ENCODE measurements around the gene CLCN4.

CLCN4 gene

DNA sequence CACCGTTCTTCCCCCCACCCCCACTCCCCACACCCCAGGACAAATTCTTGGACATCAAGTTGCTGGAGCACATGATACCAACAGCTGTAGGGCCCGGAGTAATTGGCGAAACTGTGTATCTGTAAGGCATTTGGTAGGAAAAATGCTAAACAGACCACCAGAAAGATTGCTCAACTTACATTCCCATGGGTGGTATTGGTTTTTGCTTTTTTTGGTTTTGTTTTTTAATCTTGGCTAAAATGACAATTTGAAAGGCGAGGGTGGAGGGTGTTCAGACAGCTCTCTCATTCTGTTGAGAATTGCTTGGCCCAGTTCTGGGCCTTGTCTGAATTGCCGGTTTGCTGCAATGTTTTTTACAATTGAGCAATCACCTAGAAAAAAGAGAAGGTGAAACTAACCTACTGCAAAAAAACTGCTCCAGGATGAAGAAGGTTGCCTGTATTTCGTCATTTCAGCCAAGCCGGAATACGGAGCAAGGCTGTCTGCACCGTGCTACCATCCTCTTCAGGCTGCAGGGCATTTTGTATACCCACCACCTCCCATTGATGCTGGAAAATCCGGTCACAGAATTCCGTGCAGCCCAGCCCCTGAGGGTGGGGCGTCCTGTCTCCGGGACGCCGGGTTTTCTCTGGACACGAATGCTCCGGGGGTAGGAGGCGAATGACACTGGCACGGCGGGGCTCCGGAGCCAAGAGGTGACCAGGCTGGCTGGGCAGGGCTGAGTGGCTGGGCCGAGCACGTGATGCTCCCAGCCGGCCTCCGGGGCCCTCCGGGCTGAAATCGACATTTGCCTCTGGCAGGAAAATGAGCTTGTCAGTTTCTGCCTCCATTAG, at the start of gene CLCN4:
Gene CLCN4 (plus strand): TSS at position 777 of the 833 bp plus-strand sequence. CDS start 28,058 bp downstream, outside the sequence.
- TF ChIP-seq, protein P1, sequence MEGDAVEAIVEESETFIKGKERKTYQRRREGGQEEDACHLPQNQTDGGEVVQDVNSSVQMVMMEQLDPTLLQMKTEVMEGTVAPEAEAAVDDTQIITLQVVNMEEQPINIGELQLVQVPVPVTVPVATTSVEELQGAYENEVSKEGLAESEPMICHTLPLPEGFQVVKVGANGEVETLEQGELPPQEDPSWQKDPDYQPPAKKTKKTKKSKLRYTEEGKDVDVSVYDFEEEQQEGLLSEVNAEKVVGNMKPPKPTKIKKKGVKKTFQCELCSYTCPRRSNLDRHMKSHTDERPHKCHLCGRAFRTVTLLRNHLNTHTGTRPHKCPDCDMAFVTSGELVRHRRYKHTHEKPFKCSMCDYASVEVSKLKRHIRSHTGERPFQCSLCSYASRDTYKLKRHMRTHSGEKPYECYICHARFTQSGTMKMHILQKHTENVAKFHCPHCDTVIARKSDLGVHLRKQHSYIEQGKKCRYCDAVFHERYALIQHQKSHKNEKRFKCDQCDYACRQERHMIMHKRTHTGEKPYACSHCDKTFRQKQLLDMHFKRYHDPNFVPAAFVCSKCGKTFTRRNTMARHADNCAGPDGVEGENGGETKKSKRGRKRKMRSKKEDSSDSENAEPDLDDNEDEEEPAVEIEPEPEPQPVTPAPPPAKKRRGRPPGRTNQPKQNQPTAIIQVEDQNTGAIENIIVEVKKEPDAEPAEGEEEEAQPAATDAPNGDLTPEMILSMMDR (IDR thresholded peaks at IDR 0.05; ENCODE audit: poor library complexity, severe bottlenecking), result no peak
- ATAC-seq (ENCODE audit: low read depth) (no peak), DNase-seq (ENCODE audit: low spot score) (no peak)
- no peaks in the 10 kb centered on the region for H3K9me3 ChIP-seq (ENCODE audit: severe bottlenecking)
- H3K4me1 ChIP-seq (ENCODE audit: insufficient read depth, poor library complexity, severe bottlenecking), result peaks cover 6% of the 10 kb centered on the region
- no peak within 1 kb of the TSS for H3K4me3 ChIP-seq (ENCODE audit: severe bottlenecking)
- H3K36me3 ChIP-seq (ENCODE audit: low read depth), result no peaks in the 10 kb centered on the region
- no peaks in the 10 kb centered on the region for H3K27me3 ChIP-seq (ENCODE audit: insufficient read depth, poor library complexity, severe bottlenecking)
- H3K27ac ChIP-seq (ENCODE audit: poor library complexity, severe bottlenecking), result no peak within 1 kb of the TSS

DNA sequence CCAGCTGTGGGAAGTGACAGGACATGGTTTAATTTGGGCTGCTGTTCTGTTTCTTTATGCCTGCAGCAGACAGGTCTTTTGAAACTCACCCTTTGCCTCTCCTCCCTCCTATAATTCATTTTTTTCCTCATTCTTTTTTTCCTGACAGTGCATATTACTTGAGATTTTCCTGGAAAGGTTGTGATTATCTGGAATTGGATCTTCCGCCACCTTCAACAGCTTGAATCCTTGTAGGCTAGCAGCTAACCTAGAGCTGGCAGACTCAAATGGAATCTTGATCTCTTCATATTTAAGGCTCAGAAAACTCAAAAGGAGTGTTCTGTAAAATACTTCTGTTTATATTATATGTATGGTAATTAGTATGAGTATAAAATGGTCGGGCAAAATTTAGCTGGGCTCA, 49.3 kb upstream of the CLCN4 start:
- ATAC-seq (ENCODE audit: low read depth) (no peak), DNase-seq (ENCODE audit: low spot score) (no peak)
- no peak overlapping the region for H3K4me3 ChIP-seq (ENCODE audit: severe bottlenecking)
- TF ChIP-seq, protein P1 (IDR thresholded peaks at IDR 0.05; ENCODE audit: poor library complexity, severe bottlenecking), result no peak
- no peaks in the 10 kb centered on the region for H3K27me3 ChIP-seq (ENCODE audit: insufficient read depth, poor library complexity, severe bottlenecking)
- H3K27ac ChIP-seq (ENCODE audit: poor library complexity, severe bottlenecking), result no peak overlapping the region
- H3K36me3 ChIP-seq (ENCODE audit: low read depth), result no peaks in the 10 kb centered on the region
- H3K4me1 ChIP-seq (ENCODE audit: insufficient read depth, poor library complexity, severe bottlenecking), result no peaks in the 10 kb centered on the region
- H3K9me3 ChIP-seq (ENCODE audit: severe bottlenecking), result no peaks in the 10 kb centered on the region

DNA sequence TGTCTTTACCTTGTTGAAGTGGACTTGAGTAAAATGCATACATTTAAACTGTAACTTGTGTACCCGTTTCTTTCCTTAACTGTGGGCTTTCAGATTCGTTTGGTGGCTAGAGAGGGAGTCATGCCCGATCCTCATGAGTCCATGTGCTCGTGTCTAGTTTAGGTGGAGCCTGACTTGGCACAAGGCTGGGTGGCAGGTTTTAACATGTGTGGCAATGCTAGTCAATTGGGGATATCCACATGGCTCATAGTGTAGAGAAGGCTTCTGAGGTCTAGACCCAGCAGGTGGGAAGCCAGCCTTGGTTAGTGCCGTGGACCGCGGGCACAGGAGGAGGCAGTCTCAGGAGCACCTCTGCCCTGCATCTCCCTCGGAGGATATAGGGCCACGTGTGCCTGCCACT, 48.5 kb upstream of the CLCN4 start:
- H3K9me3 ChIP-seq (ENCODE audit: severe bottlenecking), result no peaks in the 10 kb centered on the region
- no peaks in the 10 kb centered on the region for H3K36me3 ChIP-seq (ENCODE audit: low read depth)
- no peak overlapping the region for H3K27ac ChIP-seq (ENCODE audit: poor library complexity, severe bottlenecking)
- TF ChIP-seq, protein P1 (IDR thresholded peaks at IDR 0.05; ENCODE audit: poor library complexity, severe bottlenecking), result no peak
- no peaks in the 10 kb centered on the region for H3K27me3 ChIP-seq (ENCODE audit: insufficient read depth, poor library complexity, severe bottlenecking)
- DNase-seq (ENCODE audit: low spot score) (no peak), ATAC-seq (ENCODE audit: low read depth) (no peak)
- H3K4me3 ChIP-seq (ENCODE audit: severe bottlenecking), result no peak overlapping the region
- H3K4me1 ChIP-seq (ENCODE audit: insufficient read depth, poor library complexity, severe bottlenecking), result no peaks in the 10 kb centered on the region

DNA sequence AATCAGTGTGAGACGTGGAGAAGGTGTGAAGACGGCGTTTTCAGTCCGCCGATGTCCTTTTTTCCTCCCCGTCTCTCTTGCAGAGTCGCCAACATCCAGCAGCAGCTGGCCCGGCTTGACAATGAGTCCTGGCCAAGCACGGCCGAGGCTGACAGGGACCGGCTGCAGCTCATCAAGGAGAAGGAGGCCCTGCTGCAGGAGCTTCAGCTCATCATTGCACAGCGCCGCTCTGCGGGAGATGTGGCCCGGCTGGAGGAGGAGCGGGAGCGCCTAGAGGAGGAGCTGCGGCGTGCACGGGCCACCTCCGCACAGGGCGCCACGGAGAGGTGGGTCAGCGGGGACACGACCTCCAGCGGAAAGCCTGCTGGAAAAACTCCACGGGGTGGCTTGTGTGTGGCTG, 47.1 kb upstream of the CLCN4 start:
- TF ChIP-seq, protein P1 (IDR thresholded peaks at IDR 0.05; ENCODE audit: poor library complexity, severe bottlenecking), result no peak
- Histone ChIP-seq H3K4me1 (ENCODE audit: insufficient read depth, poor library complexity, severe bottlenecking) (no peaks in the 10 kb centered on the region), H3K27ac (ENCODE audit: poor library complexity, severe bottlenecking) (no peak overlapping the region), H3K36me3 (ENCODE audit: low read depth) (no peaks in the 10 kb centered on the region), H3K4me3 (ENCODE audit: severe bottlenecking) (no peak overlapping the region), H3K9me3 (ENCODE audit: severe bottlenecking) (no peaks in the 10 kb centered on the region), H3K27me3 (ENCODE audit: insufficient read depth, poor library complexity, severe bottlenecking) (no peaks in the 10 kb centered on the region)
- no peak for ATAC-seq (ENCODE audit: low read depth)
- DNase-seq (ENCODE audit: low spot score), result no peak

DNA sequence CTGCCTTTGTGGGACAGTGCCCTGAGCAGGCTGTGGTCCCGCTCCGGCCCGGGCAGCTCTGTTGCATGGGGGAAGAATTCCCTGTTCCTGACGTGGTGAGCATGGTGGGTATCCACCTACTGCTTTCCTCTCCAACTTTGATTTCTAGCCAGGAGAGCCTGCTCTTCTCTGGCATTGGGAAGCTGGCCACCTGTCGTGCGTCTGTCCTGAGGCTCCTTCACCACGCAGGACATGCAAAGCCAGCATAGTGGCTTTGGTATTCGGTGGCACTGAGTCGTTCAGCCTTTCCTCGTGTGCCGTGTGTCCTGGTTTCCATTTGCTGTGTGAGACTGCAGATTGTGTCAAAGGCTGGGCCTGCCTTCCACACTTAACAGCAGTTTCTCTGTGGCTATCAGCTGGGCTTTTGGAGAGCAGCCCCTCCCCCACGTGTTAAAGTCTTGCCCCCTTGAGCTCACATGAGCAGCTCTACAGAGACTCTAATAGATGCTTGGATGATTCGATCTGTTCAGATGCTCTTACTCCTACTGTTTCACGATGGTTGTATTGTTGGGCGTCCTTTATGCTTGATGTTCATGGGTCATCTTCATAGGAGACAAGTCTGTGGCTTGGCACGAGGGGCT, 46.3 kb upstream of the CLCN4 start:
- H3K36me3 ChIP-seq (ENCODE audit: low read depth), result no peaks in the 10 kb centered on the region
- no peaks in the 10 kb centered on the region for H3K9me3 ChIP-seq (ENCODE audit: severe bottlenecking)
- H3K4me3 ChIP-seq (ENCODE audit: severe bottlenecking), result no peak overlapping the region
- ATAC-seq (ENCODE audit: low read depth) (no peak), DNase-seq (ENCODE audit: low spot score) (no peak)
- H3K4me1 ChIP-seq (ENCODE audit: insufficient read depth, poor library complexity, severe bottlenecking), result no peaks in the 10 kb centered on the region
- no peaks in the 10 kb centered on the region for H3K27me3 ChIP-seq (ENCODE audit: insufficient read depth, poor library complexity, severe bottlenecking)
- no peak overlapping the region for H3K27ac ChIP-seq (ENCODE audit: poor library complexity, severe bottlenecking)
- TF ChIP-seq, protein P1 (IDR thresholded peaks at IDR 0.05; ENCODE audit: poor library complexity, severe bottlenecking), result no peak

Data from RWPE2 (cell line).